ENCODE results near the gene LAYN.

- TF ChIP-seq CTCF (conservative IDR thresholded peaks at IDR 0.05; ENCODE audit: low read depth, low read length) = no peak
- TF ChIP-seq EZH2 (IDR thresholded peaks at IDR 0.05; ENCODE audit: borderline replicate concordance, low read depth, low read length, poor library complexity, severe bottlenecking) = no peak
Measured at GRCh38 chr11:111538407-111539114, 2.0 kb upstream of the LAYN start.

Data from A673 (cell line).